Panc1 (cell line): ENCODE data around the gene KEL. TPM values are rescaled to one million over a fixed set of nuclear protein-coding genes. Genes with fewer than 3 reads are reported as not detected.

Experiments
- ATAC-seq: fragments of 200-7000 bp; cut with Tn5 transposase; 2 replicates; pipeline ENCODE4 v1.9.1; 2020; ENCODE audit warnings: mild to moderate bottlenecking, moderate library complexity
- BruUV-seq: library from RNA; stranded (reverse); fragments of 400-500 nt; replicated peaks from 2 replicates; lab custom pipeline; 2021; lab: Mats Ljungman, UMichigan
- CTCF ChIA-PET: fragments of 300-600 bp; sonication (Branson Sonifier 250); formaldehyde crosslinking; loops from one replicate; lab custom pipeline; 2022; ENCODE audit warnings: antibody characterized with exemption; lab: Charles Lee
- POLR2A ChIA-PET: fragments of 300-600 bp; sonication (Branson Sonifier 250); formaldehyde crosslinking; loops from one replicate; lab custom pipeline; 2022; ENCODE audit warnings: antibody characterized with exemption; lab: Charles Lee
- DNase-seq: peaks from one replicate; pipeline ENCODE4 v3.0.0-alpha.2; 2010; ENCODE audit warnings: low read depth, low spot score
- H3K27ac ChIP-seq: 2 replicates; pipeline ENCODE4 v1.5.1; 2011; ENCODE audit warnings: mild to moderate bottlenecking, low read length, inconsistent platforms
- H3K27me3 ChIP-seq: fragments of 200-500 bp; sonication (Bioruptor generic); 2 replicates; pipeline ENCODE4 v1.6.0; 2014; ENCODE audit warnings: low read length, inconsistent platforms; ENCODE audit not compliant: control insufficient read depth, insufficient read depth
- H3K36me3 ChIP-seq: fragments of 200-500 bp; sonication (Bioruptor generic); 2 replicates; pipeline ENCODE4 v1.5.1; 2014; ENCODE audit warnings: inconsistent platforms, mild to moderate bottlenecking, low read length, moderate library complexity; ENCODE audit not compliant: control insufficient read depth, insufficient read depth
- H3K4me1 ChIP-seq: 2 replicates; pipeline ENCODE4 v1.5.1; 2011; ENCODE audit warnings: inconsistent platforms, mild to moderate bottlenecking, low read length, moderate library complexity; ENCODE audit not compliant: control insufficient read depth, insufficient read depth
- H3K4me3 ChIP-seq, 2 experiments: 2 replicates each; pipeline ENCODE4 v1.5.1; 2011 to 2012; ENCODE audit warnings: low read depth in 2 of 2, low read length in 2 of 2, mild to moderate bottlenecking in 2 of 2, inconsistent platforms in 1 of 2, moderate library complexity in 1 of 2
- H3K9me3 ChIP-seq: fragments of 200-500 bp; sonication (Bioruptor generic); 2 replicates; pipeline ENCODE4 v1.5.1; 2014; ENCODE audit warnings: low read depth, mild to moderate bottlenecking, inconsistent platforms, low read length, moderate library complexity; ENCODE audit not compliant: control insufficient read depth, insufficient read depth
- POLR2AphosphoS5 ChIP-seq: IDR thresholded peaks from 2 replicates; pipeline ENCODE4 v1.6.1; 2012; ENCODE audit warnings: mild to moderate bottlenecking, low read depth, low read length, moderate library complexity
- SIN3A ChIP-seq: IDR thresholded peaks from 2 replicates; pipeline ENCODE4 v1.6.1; 2012; ENCODE audit warnings: low read depth, mild to moderate bottlenecking, low read length, moderate library complexity, borderline replicate concordance; ENCODE audit not compliant: insufficient read depth
- TCF7L2 ChIP-seq: IDR thresholded peaks from 2 replicates; pipeline ENCODE4 v1.6.1; 2011; ENCODE audit warnings: mild to moderate bottlenecking, low read depth, low read length, inconsistent platforms
- in situ Hi-C: cut with HindIII; loops from 2 replicates; pipeline ENCODE4 v1.10.0; 2016; ENCODE audit warnings: low sequenced_read_pairs, low pct_unique_long_range_greater_than_20kb
- intact Hi-C: fragments of 100-400 bp; cut with micrococcal nuclease; formaldehyde crosslinking; loops from one replicate; pipeline ENCODE4 v1.10.0; 2022; ENCODE audit not compliant: unreplicated experiment
- total RNA-seq: library from RNA; stranded (reverse); gene quantifications from one replicate; pipeline ENCODE4 v1.2.1, GENCODE V29; 2021; ENCODE audit not compliant: unreplicated experiment
- TF ChIP-seq, protein P1 (sequence below): fragments of 450-650 bp; IDR thresholded peaks from 2 replicates; pipeline ENCODE4 v1.5.1; 2017; ENCODE audit warnings: mild to moderate bottlenecking
- TF ChIP-seq, protein P2 (sequence below), 2 experiments: IDR thresholded peaks; 2 replicates each; pipeline ENCODE4 v1.6.1; 2011 to 2012; ENCODE audit warnings: low read depth in 2 of 2, control low read depth in 1 of 2, low read length in 1 of 2, mild to moderate bottlenecking in 1 of 2, moderate library complexity in 1 of 2; ENCODE audit not compliant: insufficient read depth in 1 of 2

KEL gene
- total RNA-seq, 1 experiment from 2014 or later = 0.44 TPM

DNA sequence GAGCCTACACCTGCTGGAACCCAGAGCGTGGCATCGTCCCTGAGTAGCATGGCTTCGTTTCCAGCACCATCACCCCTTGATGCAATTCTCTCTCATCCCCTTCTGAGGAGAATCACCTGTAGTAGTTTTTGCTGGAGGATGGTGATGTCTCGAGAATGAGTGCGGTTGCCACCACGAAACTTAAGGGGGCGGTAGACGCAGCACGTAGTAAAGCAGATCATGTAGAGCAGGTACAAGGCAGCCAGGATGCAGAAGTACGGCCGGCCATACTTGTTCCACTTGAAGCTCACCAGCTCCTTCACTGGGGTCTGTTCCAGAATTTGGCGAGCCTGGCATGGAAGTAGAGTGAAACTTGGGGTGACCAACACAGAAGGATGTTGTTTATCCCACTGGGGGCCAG lies 36.8 kb downstream of the KEL start:
- Histone ChIP-seq H3K4me3 (no peak overlapping the region), H3K27me3 (no peaks in the 10 kb centered on the region; the same call in 1 of the 2 replicates), H3K4me1 (no peaks in the 10 kb centered on the region), H3K27ac (no peak overlapping the region), H3K9me3 (no peaks in the 10 kb centered on the region), H3K36me3 (no peaks in the 10 kb centered on the region)
- in situ Hi-C loops (no loop called here), intact Hi-C loops (no loop called here)
- DNase-seq = no peak
- ChIA-PET CTCF (no interaction called here), POLR2A (no interaction called here)
- TF ChIP-seq SIN3A (no peak), POLR2AphosphoS5 (no peak)
- TF ChIP-seq, protein P1, sequence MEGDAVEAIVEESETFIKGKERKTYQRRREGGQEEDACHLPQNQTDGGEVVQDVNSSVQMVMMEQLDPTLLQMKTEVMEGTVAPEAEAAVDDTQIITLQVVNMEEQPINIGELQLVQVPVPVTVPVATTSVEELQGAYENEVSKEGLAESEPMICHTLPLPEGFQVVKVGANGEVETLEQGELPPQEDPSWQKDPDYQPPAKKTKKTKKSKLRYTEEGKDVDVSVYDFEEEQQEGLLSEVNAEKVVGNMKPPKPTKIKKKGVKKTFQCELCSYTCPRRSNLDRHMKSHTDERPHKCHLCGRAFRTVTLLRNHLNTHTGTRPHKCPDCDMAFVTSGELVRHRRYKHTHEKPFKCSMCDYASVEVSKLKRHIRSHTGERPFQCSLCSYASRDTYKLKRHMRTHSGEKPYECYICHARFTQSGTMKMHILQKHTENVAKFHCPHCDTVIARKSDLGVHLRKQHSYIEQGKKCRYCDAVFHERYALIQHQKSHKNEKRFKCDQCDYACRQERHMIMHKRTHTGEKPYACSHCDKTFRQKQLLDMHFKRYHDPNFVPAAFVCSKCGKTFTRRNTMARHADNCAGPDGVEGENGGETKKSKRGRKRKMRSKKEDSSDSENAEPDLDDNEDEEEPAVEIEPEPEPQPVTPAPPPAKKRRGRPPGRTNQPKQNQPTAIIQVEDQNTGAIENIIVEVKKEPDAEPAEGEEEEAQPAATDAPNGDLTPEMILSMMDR = no peak
- TF ChIP-seq, protein P2, sequence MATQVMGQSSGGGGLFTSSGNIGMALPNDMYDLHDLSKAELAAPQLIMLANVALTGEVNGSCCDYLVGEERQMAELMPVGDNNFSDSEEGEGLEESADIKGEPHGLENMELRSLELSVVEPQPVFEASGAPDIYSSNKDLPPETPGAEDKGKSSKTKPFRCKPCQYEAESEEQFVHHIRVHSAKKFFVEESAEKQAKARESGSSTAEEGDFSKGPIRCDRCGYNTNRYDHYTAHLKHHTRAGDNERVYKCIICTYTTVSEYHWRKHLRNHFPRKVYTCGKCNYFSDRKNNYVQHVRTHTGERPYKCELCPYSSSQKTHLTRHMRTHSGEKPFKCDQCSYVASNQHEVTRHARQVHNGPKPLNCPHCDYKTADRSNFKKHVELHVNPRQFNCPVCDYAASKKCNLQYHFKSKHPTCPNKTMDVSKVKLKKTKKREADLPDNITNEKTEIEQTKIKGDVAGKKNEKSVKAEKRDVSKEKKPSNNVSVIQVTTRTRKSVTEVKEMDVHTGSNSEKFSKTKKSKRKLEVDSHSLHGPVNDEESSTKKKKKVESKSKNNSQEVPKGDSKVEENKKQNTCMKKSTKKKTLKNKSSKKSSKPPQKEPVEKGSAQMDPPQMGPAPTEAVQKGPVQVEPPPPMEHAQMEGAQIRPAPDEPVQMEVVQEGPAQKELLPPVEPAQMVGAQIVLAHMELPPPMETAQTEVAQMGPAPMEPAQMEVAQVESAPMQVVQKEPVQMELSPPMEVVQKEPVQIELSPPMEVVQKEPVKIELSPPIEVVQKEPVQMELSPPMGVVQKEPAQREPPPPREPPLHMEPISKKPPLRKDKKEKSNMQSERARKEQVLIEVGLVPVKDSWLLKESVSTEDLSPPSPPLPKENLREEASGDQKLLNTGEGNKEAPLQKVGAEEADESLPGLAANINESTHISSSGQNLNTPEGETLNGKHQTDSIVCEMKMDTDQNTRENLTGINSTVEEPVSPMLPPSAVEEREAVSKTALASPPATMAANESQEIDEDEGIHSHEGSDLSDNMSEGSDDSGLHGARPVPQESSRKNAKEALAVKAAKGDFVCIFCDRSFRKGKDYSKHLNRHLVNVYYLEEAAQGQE (IDR thresholded peaks at IDR 0.05; ENCODE audit: insufficient read depth in 1 of 2, low read depth in 2 of 2, low read length in 1 of 2) = no peak
- ATAC-seq = no peak
- no TSS peak for BruUV-seq

DNA sequence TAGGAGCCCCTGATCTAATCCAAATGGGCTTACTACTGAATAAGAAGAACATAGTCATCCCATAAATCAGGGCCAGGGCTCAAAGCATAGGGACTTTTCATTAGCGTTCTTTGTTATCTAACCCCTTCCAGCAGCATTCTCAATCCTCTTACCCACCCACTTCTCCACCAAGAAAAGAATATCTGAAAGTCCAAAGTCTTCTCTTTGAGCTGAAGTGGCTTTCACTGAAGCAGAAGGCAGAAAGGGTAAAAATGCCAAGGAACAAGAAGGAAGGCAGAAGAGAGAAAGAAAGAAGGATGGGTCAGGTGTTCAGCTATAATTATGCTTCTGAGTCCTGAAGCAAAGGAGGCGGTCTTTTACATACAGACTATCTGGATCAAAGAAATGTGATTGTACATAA lies 38.8 kb downstream of the KEL start:
- ATAC-seq (no peak), DNase-seq (no peak)
- in situ Hi-C loops (no loop called here), intact Hi-C loops (no loop called here)
- ChIA-PET POLR2A (no interaction called here), CTCF (no interaction called here)
- no peak for TF ChIP-seq POLR2AphosphoS5
- TF ChIP-seq, protein P2 (IDR thresholded peaks at IDR 0.05; ENCODE audit: insufficient read depth in 1 of 2, low read depth in 2 of 2, low read length in 1 of 2) = no peak
- TF ChIP-seq TCF7L2 = no peak
- TF ChIP-seq, protein P1 = no peak
- TF ChIP-seq SIN3A = no peak
- no peaks in the 10 kb centered on the region; the same call in 1 of the 2 replicates for H3K27me3 ChIP-seq
- H3K9me3 ChIP-seq = no peaks in the 10 kb centered on the region
- no peaks in the 10 kb centered on the region for H3K4me1 ChIP-seq
- BruUV-seq = no TSS peak
- no peak overlapping the region for H3K4me3 ChIP-seq
- H3K36me3 ChIP-seq = no peaks in the 10 kb centered on the region
- H3K27ac ChIP-seq = no peak overlapping the region
